WI38 (cell line): ENCODE measurements around the gene AGTRAP.

ENCODE experiments used
- H3K4me3 ChIP-seq: 2 replicates; pipeline ENCODE4 v1.5.1; 2011; ENCODE audit warnings: low read depth, mild to moderate bottlenecking, control low read depth, low read length
- TF ChIP-seq, protein P1 (sequence below): IDR thresholded peaks from 2 replicates; pipeline ENCODE4 v1.5.1; 2012; ENCODE audit warnings: low read depth, mild to moderate bottlenecking, control low read depth, low read length

Gene AGTRAP

DNA sequence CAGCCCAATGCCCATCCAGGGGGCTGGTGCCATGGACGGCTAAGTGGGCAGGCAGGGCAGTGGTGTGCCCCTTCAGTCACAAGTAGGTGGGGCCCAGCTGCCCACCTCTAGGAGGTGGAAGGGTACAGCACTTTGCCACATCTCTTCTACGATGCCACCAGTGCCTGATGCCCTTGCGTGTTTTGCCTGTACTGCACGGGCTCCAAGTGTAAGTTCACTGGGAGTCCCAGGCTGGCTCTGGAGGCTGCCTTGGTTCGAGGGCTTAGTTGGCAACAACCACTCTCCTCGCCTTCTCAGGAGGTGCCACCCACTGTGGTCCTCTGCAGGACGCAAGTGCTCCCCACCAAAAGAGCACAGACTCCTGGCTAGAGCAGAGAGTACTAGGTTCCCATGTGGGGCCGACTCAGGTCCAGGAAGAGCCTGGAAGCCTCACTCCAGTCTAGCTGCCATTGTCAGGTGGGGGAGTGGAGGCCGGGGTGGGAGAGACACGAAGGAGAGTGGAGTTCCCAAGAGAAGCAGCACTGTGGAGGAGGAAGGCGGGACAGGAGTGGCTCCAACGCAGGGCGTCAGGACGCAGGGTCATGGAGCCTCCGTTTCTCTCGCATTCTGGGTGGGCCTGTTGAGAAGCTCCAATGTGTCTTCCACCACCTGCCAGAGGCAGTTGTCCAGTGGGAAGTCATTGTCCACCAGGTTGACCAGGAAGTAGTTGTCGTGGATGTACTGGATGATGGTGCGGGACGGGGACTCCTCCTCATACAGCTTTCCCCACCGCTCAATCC is 54.4 kb downstream of the AGTRAP start:
- TF ChIP-seq, protein P1, sequence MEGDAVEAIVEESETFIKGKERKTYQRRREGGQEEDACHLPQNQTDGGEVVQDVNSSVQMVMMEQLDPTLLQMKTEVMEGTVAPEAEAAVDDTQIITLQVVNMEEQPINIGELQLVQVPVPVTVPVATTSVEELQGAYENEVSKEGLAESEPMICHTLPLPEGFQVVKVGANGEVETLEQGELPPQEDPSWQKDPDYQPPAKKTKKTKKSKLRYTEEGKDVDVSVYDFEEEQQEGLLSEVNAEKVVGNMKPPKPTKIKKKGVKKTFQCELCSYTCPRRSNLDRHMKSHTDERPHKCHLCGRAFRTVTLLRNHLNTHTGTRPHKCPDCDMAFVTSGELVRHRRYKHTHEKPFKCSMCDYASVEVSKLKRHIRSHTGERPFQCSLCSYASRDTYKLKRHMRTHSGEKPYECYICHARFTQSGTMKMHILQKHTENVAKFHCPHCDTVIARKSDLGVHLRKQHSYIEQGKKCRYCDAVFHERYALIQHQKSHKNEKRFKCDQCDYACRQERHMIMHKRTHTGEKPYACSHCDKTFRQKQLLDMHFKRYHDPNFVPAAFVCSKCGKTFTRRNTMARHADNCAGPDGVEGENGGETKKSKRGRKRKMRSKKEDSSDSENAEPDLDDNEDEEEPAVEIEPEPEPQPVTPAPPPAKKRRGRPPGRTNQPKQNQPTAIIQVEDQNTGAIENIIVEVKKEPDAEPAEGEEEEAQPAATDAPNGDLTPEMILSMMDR: no peak
- H3K4me3 ChIP-seq: no peak overlapping the region

DNA sequence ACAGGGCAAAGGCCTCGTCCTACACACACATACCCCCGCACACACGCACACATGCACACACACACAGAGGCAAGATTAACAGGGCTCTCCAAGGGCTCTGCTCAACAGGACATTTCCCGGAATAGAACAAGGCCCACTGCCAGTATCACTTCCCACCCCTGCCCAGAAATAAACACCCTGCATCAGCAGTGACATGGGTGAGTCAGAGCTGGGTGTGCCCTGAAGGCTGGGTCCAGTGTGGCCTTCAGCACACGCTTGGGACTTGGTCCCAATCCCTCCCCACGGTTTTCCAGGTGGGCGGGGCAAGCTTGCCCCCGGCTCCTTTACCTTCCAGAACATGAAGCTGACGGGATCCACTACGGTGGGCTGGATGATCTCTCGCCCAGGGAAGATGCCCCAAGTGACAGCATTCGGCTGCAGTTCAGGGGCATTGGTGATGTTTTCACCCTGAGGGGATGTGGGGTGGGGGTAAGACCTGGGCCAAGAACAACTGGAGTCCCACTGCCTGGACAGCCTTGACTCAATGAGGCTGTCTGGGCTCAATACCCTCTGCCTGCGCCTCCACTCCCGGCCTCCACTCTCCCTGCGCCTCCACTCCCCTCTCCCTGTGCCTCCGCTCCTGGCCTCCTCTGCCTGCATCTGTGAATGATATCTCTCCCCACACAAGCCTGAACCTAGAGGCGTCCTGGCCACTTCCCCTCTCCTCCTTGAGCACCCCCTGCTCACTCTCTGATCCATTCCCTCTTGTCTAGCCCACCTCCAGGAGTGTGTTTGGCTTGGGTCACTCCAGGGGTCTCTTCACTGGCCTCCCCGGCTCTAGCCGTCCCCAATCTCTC is 55.2 kb downstream of the AGTRAP start:
- H3K4me3 ChIP-seq: no peak overlapping the region
- TF ChIP-seq, protein P1: no peak

DNA sequence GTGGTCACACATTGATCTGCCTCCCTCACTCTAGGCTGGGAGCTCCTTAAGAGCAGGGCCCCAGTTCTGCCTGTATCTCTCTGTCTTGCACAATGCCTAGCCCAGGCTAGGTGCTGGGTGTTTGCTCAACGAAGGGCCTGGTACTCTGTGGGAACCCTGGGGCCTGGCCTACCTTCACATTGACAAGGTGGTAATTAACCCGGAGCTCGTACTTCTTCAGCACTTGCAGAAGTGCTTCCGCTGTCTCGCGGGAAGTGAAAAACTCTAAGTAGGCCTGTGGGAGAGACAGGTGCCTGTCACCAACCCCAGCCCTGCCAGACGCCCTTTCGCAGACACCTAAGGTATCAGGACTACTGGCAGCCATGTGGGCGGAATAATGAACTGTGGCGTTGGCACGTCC is 56.2 kb downstream of the AGTRAP start:
- TF ChIP-seq, protein P1: no peak

DNA sequence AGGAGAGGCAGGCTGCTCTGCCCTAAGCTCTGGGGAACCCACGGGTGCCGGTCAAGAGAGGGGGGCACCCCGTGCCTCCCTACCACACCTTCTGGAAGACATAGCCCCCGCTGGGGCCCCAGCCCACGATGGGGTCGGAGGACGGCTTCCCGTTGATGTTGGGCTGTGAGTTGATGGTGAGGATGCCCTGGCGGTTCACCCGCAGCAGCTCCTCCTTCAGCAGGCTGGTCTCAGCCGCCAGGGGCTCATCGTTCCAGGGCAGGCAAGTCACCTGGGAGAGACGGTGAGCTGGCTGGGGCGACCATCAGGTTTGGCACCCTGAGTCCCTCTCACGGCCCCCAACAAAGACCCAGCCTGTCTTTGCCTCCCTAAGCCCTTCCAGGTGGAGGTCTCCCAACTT is 57.9 kb downstream of the AGTRAP start:
- H3K4me3 ChIP-seq: no peak overlapping the region
- TF ChIP-seq, protein P1: no peak

More for the DNA sequence above, 56.2 kb downstream of the AGTRAP start:
- H3K4me3 ChIP-seq: no peak overlapping the region

DNA sequence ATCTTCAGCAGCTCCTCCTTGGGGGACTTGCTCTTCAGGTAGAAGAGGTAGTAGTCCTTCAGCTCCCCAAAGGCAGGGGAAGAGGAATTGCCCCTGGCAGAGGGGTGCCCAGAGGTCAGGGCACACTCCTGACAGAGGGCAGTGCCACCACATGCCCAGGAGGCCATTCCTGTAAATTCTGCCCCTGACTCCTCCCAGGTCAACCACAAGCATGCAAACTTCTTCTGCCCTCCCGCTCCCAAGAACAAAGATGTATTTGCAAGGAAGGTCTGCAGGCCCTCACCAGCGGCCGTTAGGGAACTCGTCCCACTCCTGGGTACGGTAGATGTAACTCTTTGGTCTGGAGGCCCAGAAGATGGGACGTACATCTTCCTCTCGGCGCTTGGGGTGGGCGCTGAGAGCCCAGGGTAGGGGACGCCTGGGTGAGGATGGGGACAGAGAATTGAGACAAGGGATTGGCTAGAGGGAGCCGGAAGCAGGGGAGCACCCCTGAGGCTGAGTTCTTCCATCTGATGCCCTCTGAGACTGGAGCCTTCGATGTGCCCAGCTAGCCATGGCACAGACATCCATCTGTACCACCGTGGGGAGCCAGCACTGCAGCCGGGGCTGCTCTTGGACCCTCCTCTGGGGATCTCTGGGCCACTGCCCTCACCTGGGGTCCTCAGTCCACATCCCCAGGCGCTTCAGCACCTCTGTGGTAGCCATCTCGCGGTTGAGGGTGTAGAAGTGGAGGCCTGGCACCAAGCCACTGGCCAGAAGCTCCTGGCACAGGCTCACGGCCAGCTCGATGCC is 58.7 kb downstream of the AGTRAP start:
- H3K4me3 ChIP-seq: no peak overlapping the region
- TF ChIP-seq, protein P1: no peak

DNA sequence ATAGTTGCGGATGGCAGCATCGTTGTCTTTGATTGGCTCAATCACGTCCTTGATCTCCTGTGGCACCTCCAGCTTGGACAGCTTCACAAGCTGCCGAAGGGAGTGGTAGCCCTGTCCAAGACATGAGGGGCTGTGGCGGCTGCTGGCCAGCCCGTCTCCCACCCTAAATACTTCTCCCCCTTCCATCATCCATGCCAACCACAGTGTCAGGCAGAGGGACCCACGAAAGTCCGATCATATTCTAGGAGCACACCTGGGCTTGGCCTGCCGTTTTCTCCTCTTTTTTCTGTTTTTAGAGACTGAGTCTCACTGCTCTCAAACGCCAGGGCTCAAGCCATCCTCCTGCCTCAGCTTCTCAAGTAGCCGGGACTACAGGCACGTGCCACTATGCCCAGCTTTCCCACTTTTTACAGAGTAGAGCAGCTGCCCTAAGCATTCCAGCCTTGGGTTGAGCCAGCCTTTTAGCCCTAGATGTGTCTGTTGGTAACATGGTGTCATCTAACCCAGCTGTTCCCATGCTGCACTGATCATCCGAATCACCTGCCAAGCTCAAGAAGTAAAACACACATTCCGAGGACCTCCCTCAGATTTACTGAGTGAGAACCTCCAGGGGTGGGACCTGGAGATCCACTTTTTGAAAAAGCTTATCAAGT is 59.4 kb downstream of the AGTRAP start:
- TF ChIP-seq, protein P1: no peak
- no peak overlapping the region for H3K4me3 ChIP-seq
